ENCODE data around the gene GALR1. TPM values are rescaled to one million over a fixed set of nuclear protein-coding genes. Genes with fewer than 3 reads are reported as not detected.

Gene GALR1
- total RNA-seq, 1 donor from 2014 or later: 0.07 TPM

DNA sequence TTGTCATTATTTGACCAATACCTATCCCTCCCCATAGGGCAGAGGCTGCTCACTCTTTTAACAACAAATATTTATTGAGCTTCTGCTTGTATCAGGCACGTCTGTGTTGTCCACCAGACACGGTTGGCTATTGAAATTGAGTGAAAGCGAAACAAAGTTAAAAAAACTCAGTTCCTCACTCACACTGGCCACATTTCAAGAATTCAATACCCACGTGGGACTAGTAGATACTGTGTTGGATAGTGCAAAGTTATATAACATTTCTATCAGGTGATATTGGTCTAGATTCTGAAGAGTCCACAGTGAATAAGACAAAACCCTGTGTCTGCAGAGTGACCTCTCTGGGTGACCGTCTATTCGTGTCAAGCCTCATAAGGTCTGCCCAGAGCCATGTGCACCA lies 43.9 kb upstream of the GALR1 start:
- H3K27me3 Mint-ChIP-seq: peaks cover 8% of the 10 kb centered on the region
- H3K4me1 Mint-ChIP-seq (ENCODE audit: unreplicated experiment): peaks cover 6% of the 10 kb centered on the region
- no peaks in the 10 kb centered on the region for H3K36me3 Mint-ChIP-seq
- no peak for DNase-seq (ENCODE audit: extremely low spot score, unreplicated experiment)
- H3K4me3 Mint-ChIP-seq: no peak overlapping the region
- no peaks in the 10 kb centered on the region for H3K9me3 Mint-ChIP-seq
- H3K27ac Mint-ChIP-seq: no peak overlapping the region
- TF ChIP-seq, protein P1, sequence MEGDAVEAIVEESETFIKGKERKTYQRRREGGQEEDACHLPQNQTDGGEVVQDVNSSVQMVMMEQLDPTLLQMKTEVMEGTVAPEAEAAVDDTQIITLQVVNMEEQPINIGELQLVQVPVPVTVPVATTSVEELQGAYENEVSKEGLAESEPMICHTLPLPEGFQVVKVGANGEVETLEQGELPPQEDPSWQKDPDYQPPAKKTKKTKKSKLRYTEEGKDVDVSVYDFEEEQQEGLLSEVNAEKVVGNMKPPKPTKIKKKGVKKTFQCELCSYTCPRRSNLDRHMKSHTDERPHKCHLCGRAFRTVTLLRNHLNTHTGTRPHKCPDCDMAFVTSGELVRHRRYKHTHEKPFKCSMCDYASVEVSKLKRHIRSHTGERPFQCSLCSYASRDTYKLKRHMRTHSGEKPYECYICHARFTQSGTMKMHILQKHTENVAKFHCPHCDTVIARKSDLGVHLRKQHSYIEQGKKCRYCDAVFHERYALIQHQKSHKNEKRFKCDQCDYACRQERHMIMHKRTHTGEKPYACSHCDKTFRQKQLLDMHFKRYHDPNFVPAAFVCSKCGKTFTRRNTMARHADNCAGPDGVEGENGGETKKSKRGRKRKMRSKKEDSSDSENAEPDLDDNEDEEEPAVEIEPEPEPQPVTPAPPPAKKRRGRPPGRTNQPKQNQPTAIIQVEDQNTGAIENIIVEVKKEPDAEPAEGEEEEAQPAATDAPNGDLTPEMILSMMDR (conservative IDR thresholded peaks at IDR 0.05): no peak

GRCh38 chr18:77206676-77207374 lies 42.8 kb upstream of the GALR1 start:
- no peak overlapping the region for H3K27ac Mint-ChIP-seq
- H3K4me3 Mint-ChIP-seq: no peak overlapping the region
- peaks cover 9% of the 10 kb centered on the region for H3K4me1 Mint-ChIP-seq (ENCODE audit: unreplicated experiment)

DNA sequence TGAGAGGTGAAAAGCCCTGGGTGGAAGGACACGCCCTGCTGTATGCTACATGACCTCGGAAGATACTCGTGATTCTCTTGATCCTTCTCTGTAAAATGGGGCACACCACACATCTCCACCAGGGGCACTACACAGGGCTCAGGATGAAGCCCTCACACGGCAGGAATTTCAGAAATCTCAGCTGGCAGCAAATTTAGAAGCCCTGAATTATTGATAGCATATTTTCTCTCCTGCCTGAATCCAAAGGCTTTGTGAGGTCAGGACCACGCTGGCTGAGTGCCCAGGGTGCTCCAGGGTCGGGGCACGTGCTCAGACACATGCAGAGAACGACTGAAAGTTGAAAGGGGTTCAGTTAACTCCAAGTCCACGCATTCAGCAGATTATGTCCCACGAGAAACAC lies 42.1 kb upstream of the GALR1 start:
- DNase-seq (ENCODE audit: extremely low spot score, unreplicated experiment): no peak
- Mint-ChIP-seq H3K27me3 (peaks cover 13% of the 10 kb centered on the region), H3K4me1 (ENCODE audit: unreplicated experiment) (peaks cover 11% of the 10 kb centered on the region), H3K9me3 (no peaks in the 10 kb centered on the region), H3K36me3 (no peaks in the 10 kb centered on the region), H3K27ac (no peak overlapping the region), H3K4me3 (no peak overlapping the region)
- TF ChIP-seq, protein P1 (conservative IDR thresholded peaks at IDR 0.05): peak; percentile 68

More at GRCh38 chr18:77206676-77207374, 42.8 kb upstream of the GALR1 start:
- Mint-ChIP-seq H3K27me3 (peaks cover 14% of the 10 kb centered on the region), H3K9me3 (no peaks in the 10 kb centered on the region), H3K36me3 (no peaks in the 10 kb centered on the region)
- TF ChIP-seq, protein P1 (conservative IDR thresholded peaks at IDR 0.05): no peak
- DNase-seq (ENCODE audit: extremely low spot score, unreplicated experiment): no peak

- Mint-ChIP-seq H3K27me3 (peaks cover 6% of the 10 kb centered on the region), H3K4me3 (no peak overlapping the region), H3K9me3 (no peaks in the 10 kb centered on the region), H3K4me1 (ENCODE audit: unreplicated experiment) (peaks cover 11% of the 10 kb centered on the region), H3K36me3 (no peaks in the 10 kb centered on the region), H3K27ac (no peak overlapping the region)
- DNase-seq (ENCODE audit: extremely low spot score, unreplicated experiment): no peak
- TF ChIP-seq, protein P1 (conservative IDR thresholded peaks at IDR 0.05): no peak
Measured at GRCh38 chr18:77208964-77209363, 40.7 kb upstream of the GALR1 start.

- no peaks in the 10 kb centered on the region for H3K9me3 Mint-ChIP-seq
- no peak overlapping the region for H3K27ac Mint-ChIP-seq
- peaks cover 11% of the 10 kb centered on the region for H3K4me1 Mint-ChIP-seq (ENCODE audit: unreplicated experiment)
- no peak overlapping the region for H3K4me3 Mint-ChIP-seq
- no peaks in the 10 kb centered on the region for H3K36me3 Mint-ChIP-seq
- peaks cover 6% of the 10 kb centered on the region for H3K27me3 Mint-ChIP-seq
- DNase-seq (ENCODE audit: extremely low spot score, unreplicated experiment): no peak
- TF ChIP-seq, protein P1 (conservative IDR thresholded peaks at IDR 0.05): no peak
Measured at GRCh38 chr18:77209587-77209986, 40.1 kb upstream of the GALR1 start.

Measured in type B pancreatic cell (in vitro differentiated cells).